ENCODE results near the gene PCBP1. TPM values are rescaled to one million over a fixed set of nuclear protein-coding genes. Genes with fewer than 3 reads are reported as not detected.

The PCBP1 gene
- total RNA-seq = 100 to 1,000 TPM in 4 of 8 experiments, 10 to 100 TPM in 4; 47.0 to 261 (median 104) TPM

GRCh38 chr2:70086838-70087701 lies at the start of gene PCBP1:
Gene PCBP1, plus strand, starts transcription at chr2:70087477. Its CDS starts 267 bp downstream, at chr2:70087744.
- in situ Hi-C loops (cut with MboI; ENCODE audit: low pct_unique_long_range_greater_than_20kb in 2 of 9, low sequenced_read_pairs in 9 of 9, unreplicated experiment in 9 of 9) = no loop called here
- Histone ChIP-seq H3K27ac (peak within 1 kb of the TSS; percentile 100), H3K4me1 (replicated peaks in 1 of 2) (peaks cover 16 to 32% of the 10 kb centered on the region in 2 donors), H3K4me3 (peak within 1 kb of the TSS; percentile 57 to 100 (median 93))
- peak; percentile 49 to 71 (median 60) for ATAC-seq (replicated peaks in 6 of 8)
- 0 to 3% (median 1%) methylated on average over 1 to 28 of the region's 94 CpGs; no CpG with 5 or more reads in 6 of the 10 experiments for WGBS, 10 experiments

- in situ Hi-C loops (cut with MboI; ENCODE audit: low pct_unique_long_range_greater_than_20kb in 2 of 9, low sequenced_read_pairs in 9 of 9, unreplicated experiment in 9 of 9) = no loop called here
- ATAC-seq (replicated peaks in 6 of 8) = no peak
- Histone ChIP-seq H3K27ac (no peak overlapping the region), H3K4me1 (replicated peaks in 1 of 2) (no peaks in the 10 kb centered on the region), H3K4me3 (no peak overlapping the region)
- WGBS, 10 experiments = 17 to 94% (median 80%) methylated on average over 1 to 2 of the region's 2 CpGs; no CpG with 5 or more reads in 4 of the 10 experiments
These were observed 47.9 kb upstream of the PCBP1 start for GRCh38 chr2:70039366-70039765.

GRCh38 chr2:70041663-70042062 lies 45.6 kb upstream of the PCBP1 start:
- WGBS, 10 experiments = 50 to 100% (median 87%) methylated on average over 1 to 3 of the region's 3 CpGs; no CpG with 5 or more reads in 2 of the 10 experiments
- ATAC-seq (replicated peaks in 6 of 8) = no peak
- Histone ChIP-seq H3K4me3 (no peak overlapping the region), H3K27ac (no peak overlapping the region), H3K4me1 (replicated peaks in 1 of 2) (no peaks in the 10 kb centered on the region)
- in situ Hi-C loops (cut with MboI; ENCODE audit: low pct_unique_long_range_greater_than_20kb in 2 of 9, low sequenced_read_pairs in 9 of 9, unreplicated experiment in 9 of 9) = no loop called here

GRCh38 chr2:70042246-70042645 lies 45.0 kb upstream of the PCBP1 start:
- Histone ChIP-seq H3K4me1 (replicated peaks in 1 of 2) (no peaks in the 10 kb centered on the region), H3K4me3 (no peak overlapping the region), H3K27ac (no peak overlapping the region)
- WGBS, 10 experiments = 94 to 100% (median 100%) methylated on average over 1 to 2 of the region's 2 CpGs; no CpG with 5 or more reads in 4 of the 10 experiments
- in situ Hi-C loops (cut with MboI; ENCODE audit: low pct_unique_long_range_greater_than_20kb in 2 of 9, low sequenced_read_pairs in 9 of 9, unreplicated experiment in 9 of 9) = no loop called here
- no peak for ATAC-seq (replicated peaks in 6 of 8)

- Histone ChIP-seq H3K4me3 (no peak overlapping the region), H3K27ac (no peak overlapping the region), H3K4me1 (replicated peaks in 1 of 2) (no peaks in the 10 kb centered on the region)
- ATAC-seq (replicated peaks in 6 of 8) = no peak
- in situ Hi-C loops (cut with MboI; ENCODE audit: low pct_unique_long_range_greater_than_20kb in 2 of 9, low sequenced_read_pairs in 9 of 9, unreplicated experiment in 9 of 9) = no loop called here
- WGBS, 10 experiments = 87 to 100% (median 98%) methylated on average over 2 to 8 of the region's 9 CpGs; no CpG with 5 or more reads in 2 of the 10 experiments
These were observed 43.9 kb upstream of the PCBP1 start for GRCh38 chr2:70043252-70043875.

- Histone ChIP-seq H3K4me1 (replicated peaks in 1 of 2) (no peaks in the 10 kb centered on the region), H3K27ac (no peak overlapping the region), H3K4me3 (no peak overlapping the region)
- peak in 1 of 8 experiments; percentile 31 for ATAC-seq (replicated peaks in 6 of 8)
- 79 to 100% (median 100%) methylated on average over 1 to 5 of the region's 15 CpGs; no CpG with 5 or more reads in 5 of the 10 experiments for WGBS, 10 experiments
- in situ Hi-C loops (cut with MboI; ENCODE audit: low pct_unique_long_range_greater_than_20kb in 2 of 9, low sequenced_read_pairs in 9 of 9, unreplicated experiment in 9 of 9) = no loop called here
These were observed 42.8 kb upstream of the PCBP1 start for GRCh38 chr2:70044290-70045040.

- no peak overlapping the region for H3K27ac ChIP-seq
- in situ Hi-C loops (cut with MboI; ENCODE audit: low pct_unique_long_range_greater_than_20kb in 2 of 9, low sequenced_read_pairs in 9 of 9, unreplicated experiment in 9 of 9) = no loop called here
- 70 to 100% (median 85%) methylated on average over 1 to 6 of the region's 6 CpGs; no CpG with 5 or more reads in 3 of the 10 experiments for WGBS, 10 experiments
- H3K4me3 ChIP-seq = no peak overlapping the region
- H3K4me1 ChIP-seq (replicated peaks in 1 of 2) = no peaks in the 10 kb centered on the region
- ATAC-seq (replicated peaks in 6 of 8) = peak in 1 of 8 experiments; percentile 71
These were observed 41.9 kb upstream of the PCBP1 start for GRCh38 chr2:70045405-70045804.

GRCh38 chr2:70045932-70046331 lies 41.3 kb upstream of the PCBP1 start:
- Histone ChIP-seq H3K4me1 (replicated peaks in 1 of 2) (no peaks in the 10 kb centered on the region), H3K27ac (no peak overlapping the region), H3K4me3 (no peak overlapping the region)
- WGBS, 10 experiments = 80 to 100% (median 100%) methylated on average over 1 to 2 of the region's 2 CpGs; no CpG with 5 or more reads in 1 of the 10 experiments
- ATAC-seq (replicated peaks in 6 of 8) = no peak
- in situ Hi-C loops (cut with MboI; ENCODE audit: low pct_unique_long_range_greater_than_20kb in 2 of 9, low sequenced_read_pairs in 9 of 9, unreplicated experiment in 9 of 9) = no loop called here

- Histone ChIP-seq H3K4me1 (replicated peaks in 1 of 2) (no peaks in the 10 kb centered on the region), H3K27ac (no peak overlapping the region), H3K4me3 (no peak overlapping the region)
- WGBS, 10 experiments = 57 to 83% (median 67%) methylated on average over 1 of the region's 2 CpGs; no CpG with 5 or more reads in 7 of the 10 experiments
- ATAC-seq (replicated peaks in 6 of 8) = no peak
- in situ Hi-C loops (cut with MboI; ENCODE audit: low pct_unique_long_range_greater_than_20kb in 2 of 9, low sequenced_read_pairs in 9 of 9, unreplicated experiment in 9 of 9) = no loop called here
These were observed 40.7 kb upstream of the PCBP1 start for GRCh38 chr2:70046534-70046933.

- WGBS, 10 experiments = 76 to 100% (median 88%) methylated on average over 1 to 5 of the region's 5 CpGs; no CpG with 5 or more reads in 2 of the 10 experiments
- no peak overlapping the region for H3K27ac ChIP-seq
- no peaks in the 10 kb centered on the region for H3K4me1 ChIP-seq (replicated peaks in 1 of 2)
- no peak overlapping the region for H3K4me3 ChIP-seq
- in situ Hi-C loops (cut with MboI; ENCODE audit: low pct_unique_long_range_greater_than_20kb in 2 of 9, low sequenced_read_pairs in 9 of 9, unreplicated experiment in 9 of 9) = no loop called here
- no peak for ATAC-seq (replicated peaks in 6 of 8)
These were observed 39.8 kb upstream of the PCBP1 start for GRCh38 chr2:70047451-70047850.

GRCh38 chr2:70049255-70049654 lies 38.0 kb upstream of the PCBP1 start:
- WGBS, 10 experiments = no CpG with 5 or more reads among the region's 1 CpG

GRCh38 chr2:70050631-70051425 lies 36.4 kb upstream of the PCBP1 start:
- in situ Hi-C loops (cut with MboI; ENCODE audit: low pct_unique_long_range_greater_than_20kb in 2 of 9, low sequenced_read_pairs in 9 of 9, unreplicated experiment in 9 of 9) = loop anchor here in 3 of 9 experiments (25.0 kb wide), 2 partner anchors 114 to 139 kb away; partner anchors contain the start of gene MXD1 (in 1 of the 3)
- no peak for ATAC-seq (replicated peaks in 6 of 8)
- Histone ChIP-seq H3K4me3 (no peak overlapping the region), H3K27ac (no peak overlapping the region), H3K4me1 (replicated peaks in 1 of 2) (no peaks in the 10 kb centered on the region)
- WGBS, 10 experiments = 76 to 100% (median 91%) methylated on average over 1 to 5 of the region's 5 CpGs; no CpG with 5 or more reads in 1 of the 10 experiments

More at GRCh38 chr2:70049255-70049654, 38.0 kb upstream of the PCBP1 start:
- H3K4me3 ChIP-seq = no peak overlapping the region
- H3K4me1 ChIP-seq (replicated peaks in 1 of 2) = no peaks in the 10 kb centered on the region
- ATAC-seq (replicated peaks in 6 of 8) = peak in 2 of 8 experiments; percentile 44 to 53
- no peak overlapping the region for H3K27ac ChIP-seq
- in situ Hi-C loops (cut with MboI; ENCODE audit: low pct_unique_long_range_greater_than_20kb in 2 of 9, low sequenced_read_pairs in 9 of 9, unreplicated experiment in 9 of 9) = no loop called here
